Natural killer cell treated with Interleukin-12 subunit alpha and Interleukin-12 subunit beta and Interleukin-15 and Interleukin-18, amount 100 ng/mL, for 72 hours (primary cell): ENCODE measurements around the gene GOLGA3. TPM values are rescaled to one million over a fixed set of nuclear protein-coding genes. Genes with fewer than 3 reads are reported as not detected.
A peak's percentile ranks its signal among the peaks of the same experiment; 100 is the strongest.
"Not testable (repeated sequence)": the region's sequence is repeated elsewhere in the genome, so short reads cannot be mapped to it uniquely, and the experiment has no call there.

ENCODE experiments used
- ATAC-seq, 2 donors: fragments of 150-1000 bp; cut with Tn5 transposase in 1 of 2; sonication (Bioruptor Pico), chemical (Tn5 transposase) in 1 of 2; 2 replicates each; pipeline ENCODE4 v1.10.0; 2021
- DNase-seq: peaks from one replicate; pipeline ENCODE4 v3.0.0; 2022; ENCODE audit warnings: low spot score
- H3K27ac Mint-ChIP-seq, 2 donors: 1 replicate in 1 of 2; 2 replicates in 1 of 2; pipeline ENCODE4 v1.8.0; 2022; ENCODE audit warnings: mixed read lengths in 2 of 2, mild to moderate bottlenecking in 1 of 2, moderate library complexity in 1 of 2
- H3K27me3 Mint-ChIP-seq, 2 donors: 1 replicate in 1 of 2; 2 replicates in 1 of 2; pipeline ENCODE4 v1.8.0; 2022; ENCODE audit warnings: mixed read lengths in 2 of 2
- H3K36me3 Mint-ChIP-seq: one replicate; pipeline ENCODE4 v1.8.0; 2022; ENCODE audit warnings: mixed read lengths
- H3K4me1 Mint-ChIP-seq, 2 donors: 1 replicate in 1 of 2; 2 replicates in 1 of 2; pipeline ENCODE4 v1.8.0; 2022; ENCODE audit warnings: low read depth in 2 of 2, mixed read lengths in 2 of 2, mild to moderate bottlenecking in 1 of 2
- H3K4me3 Mint-ChIP-seq: one replicate; pipeline ENCODE4 v1.8.0; 2022; ENCODE audit warnings: mixed read lengths
- H3K9me3 Mint-ChIP-seq: 2 replicates; pipeline ENCODE4 v1.8.0; 2022; ENCODE audit warnings: mixed read lengths
- total RNA-seq, 2 donors: library from RNA; stranded (reverse); gene quantifications; one replicate each; pipeline ENCODE4 v1.2.3, GENCODE V29; 2022

Gene GOLGA3
- total RNA-seq, 2 donors from 2014 or later, result 69.3 to 118 TPM

DNA sequence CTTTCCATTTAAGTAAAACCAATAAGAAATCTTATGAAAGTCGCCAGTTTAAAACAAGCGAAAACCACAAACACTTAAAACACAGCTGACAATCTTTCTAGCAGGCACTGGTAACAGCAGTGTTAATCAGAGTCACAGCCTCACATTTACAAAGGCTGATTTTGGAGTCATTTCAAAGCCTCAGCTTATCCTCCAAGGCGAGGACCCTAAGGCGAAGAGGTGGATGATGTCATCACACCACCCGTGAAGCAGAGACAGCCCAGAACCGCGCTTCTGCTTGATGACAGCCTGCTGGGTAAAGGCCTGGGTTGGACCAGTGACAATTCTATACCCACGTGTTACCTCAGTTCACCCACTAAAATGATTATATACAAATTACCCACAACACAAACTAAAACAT is 10.1 kb downstream of the GOLGA3 start:
- Mint-ChIP-seq H3K4me1 (peaks cover 10 to 12% of the 10 kb centered on the region in 2 donors), H3K36me3 (peaks cover 8% of the 10 kb centered on the region), H3K27ac (peak overlapping the region; percentile 86 to 88), H3K27me3 (no peaks in the 10 kb centered on the region), H3K9me3 (no peaks in the 10 kb centered on the region), H3K4me3 (peak overlapping the region; percentile 70)
- ATAC-seq (peak; percentile 96 to 97), DNase-seq (peak; percentile 82)

DNA sequence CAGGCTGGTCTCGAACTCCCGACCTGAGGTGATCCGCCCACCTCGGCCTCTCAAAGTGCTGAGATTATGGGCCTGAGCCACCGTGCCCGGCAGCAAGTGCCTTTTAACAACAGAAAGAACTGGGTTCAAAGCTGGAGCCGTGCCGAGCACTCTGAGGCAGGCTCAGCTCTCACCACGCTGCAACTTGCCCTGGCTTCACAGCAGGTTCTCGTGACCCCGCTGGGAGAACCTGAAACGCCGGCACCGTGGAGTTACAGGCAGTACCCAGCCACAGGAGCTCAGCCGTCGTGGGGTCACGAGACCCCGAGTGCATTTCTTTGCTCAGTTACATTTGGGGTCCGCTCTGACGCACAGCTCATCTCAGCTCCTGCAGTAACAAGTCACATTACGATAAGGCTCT is 14.4 kb downstream of the GOLGA3 start:
- Mint-ChIP-seq H3K9me3 (no peaks in the 10 kb centered on the region), H3K36me3 (peaks cover 23% of the 10 kb centered on the region), H3K4me3 (no peak overlapping the region), H3K27ac (no peak overlapping the region), H3K27me3 (no peaks in the 10 kb centered on the region), H3K4me1 (peaks cover 18 to 22% of the 10 kb centered on the region in 2 donors)
- ATAC-seq (no peak), DNase-seq (no peak)

DNA sequence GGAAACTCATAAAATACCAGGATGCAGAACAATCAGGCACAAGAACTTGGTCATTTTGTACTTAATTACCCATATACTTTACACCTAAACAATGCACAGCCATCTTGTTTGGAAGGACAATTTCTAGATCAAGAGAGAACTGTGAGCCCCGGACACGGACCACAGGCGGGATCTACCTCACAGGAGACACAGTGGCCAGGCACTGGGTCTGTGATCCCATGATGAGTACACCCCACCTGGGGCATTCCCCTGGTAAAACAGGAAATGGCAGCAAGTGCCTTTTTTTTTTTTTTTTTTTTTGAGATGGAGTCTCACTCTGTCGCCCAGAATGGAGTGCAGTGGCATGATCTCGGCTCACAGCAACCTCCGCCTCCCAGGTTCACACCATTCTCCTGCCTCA is 15.2 kb downstream of the GOLGA3 start:
- DNase-seq (no peak), ATAC-seq (no peak)
- Mint-ChIP-seq H3K9me3 (no peaks in the 10 kb centered on the region), H3K27ac (no peak overlapping the region), H3K36me3 (peaks cover 20% of the 10 kb centered on the region), H3K4me1 (peaks cover 12 to 17% of the 10 kb centered on the region in 2 donors), H3K4me3 (no peak overlapping the region), H3K27me3 (no peaks in the 10 kb centered on the region)

DNA sequence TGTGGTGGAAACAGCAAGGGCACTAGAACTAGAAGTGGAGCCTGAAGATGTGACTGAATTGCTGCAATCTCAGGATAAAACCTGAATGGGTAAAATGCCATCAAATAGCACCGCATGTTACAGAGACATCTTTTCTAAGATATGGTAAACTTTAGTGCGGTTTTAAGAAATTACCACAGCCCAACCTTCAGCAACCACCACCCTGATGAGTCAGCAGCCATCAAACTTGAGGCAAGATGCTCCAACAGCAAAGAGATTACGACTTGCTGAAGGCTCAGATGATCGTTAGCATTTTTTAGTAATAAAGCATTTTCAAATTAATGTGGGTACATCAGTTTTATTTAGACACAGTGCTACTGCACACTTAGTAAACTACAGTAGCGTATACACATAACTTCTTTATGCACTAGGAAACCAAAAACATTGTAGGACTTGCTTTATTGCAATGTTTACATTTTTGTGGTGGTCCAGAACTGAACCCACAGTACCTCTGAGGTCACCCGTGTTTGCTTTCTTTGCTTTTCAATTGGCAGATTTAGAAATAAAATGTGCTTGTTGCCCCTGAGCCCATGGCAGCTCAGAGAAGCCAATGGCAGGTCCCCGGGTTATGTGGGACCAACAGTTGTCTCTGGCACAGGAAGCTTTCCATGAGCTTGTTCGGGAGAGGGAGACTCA is 15.9 kb downstream of the GOLGA3 start:
- Mint-ChIP-seq H3K9me3 (no peaks in the 10 kb centered on the region), H3K4me3 (no peak overlapping the region), H3K4me1 (peaks cover 6 to 12% of the 10 kb centered on the region in 2 donors), H3K27me3 (no peaks in the 10 kb centered on the region), H3K27ac (no peak overlapping the region), H3K36me3 (peaks cover 15% of the 10 kb centered on the region)
- no peak for DNase-seq
- ATAC-seq, result peak in 1 of 2 donors; percentile 61

DNA sequence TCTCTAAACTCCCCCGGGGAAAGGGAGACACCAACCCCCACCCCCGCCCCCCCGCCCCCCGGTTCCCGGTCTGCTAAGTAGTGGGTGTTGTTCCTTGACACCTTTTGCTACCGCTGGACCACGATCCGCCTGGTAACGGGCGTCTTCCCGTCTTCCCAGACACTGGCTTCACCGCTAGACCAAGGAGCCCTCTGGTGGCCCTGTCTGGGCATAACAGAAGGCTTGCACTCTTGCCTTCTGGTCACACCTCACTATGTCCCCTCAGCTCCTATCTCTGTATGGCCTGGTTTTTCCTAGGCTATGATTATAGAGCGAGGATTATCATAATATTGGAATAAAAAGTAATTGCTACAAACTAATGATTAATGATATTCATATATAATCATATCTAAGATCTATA is 19.3 kb downstream of the GOLGA3 start:
- not testable (repeated sequence) for H3K27me3 Mint-ChIP-seq, H3K27ac Mint-ChIP-seq, H3K9me3 Mint-ChIP-seq, DNase-seq, H3K4me3 Mint-ChIP-seq, ATAC-seq
- peaks cover 6 to 16% of the 10 kb centered on the region in 2 donors for H3K4me1 Mint-ChIP-seq
- H3K36me3 Mint-ChIP-seq, result peaks cover 15% of the 10 kb centered on the region

DNA sequence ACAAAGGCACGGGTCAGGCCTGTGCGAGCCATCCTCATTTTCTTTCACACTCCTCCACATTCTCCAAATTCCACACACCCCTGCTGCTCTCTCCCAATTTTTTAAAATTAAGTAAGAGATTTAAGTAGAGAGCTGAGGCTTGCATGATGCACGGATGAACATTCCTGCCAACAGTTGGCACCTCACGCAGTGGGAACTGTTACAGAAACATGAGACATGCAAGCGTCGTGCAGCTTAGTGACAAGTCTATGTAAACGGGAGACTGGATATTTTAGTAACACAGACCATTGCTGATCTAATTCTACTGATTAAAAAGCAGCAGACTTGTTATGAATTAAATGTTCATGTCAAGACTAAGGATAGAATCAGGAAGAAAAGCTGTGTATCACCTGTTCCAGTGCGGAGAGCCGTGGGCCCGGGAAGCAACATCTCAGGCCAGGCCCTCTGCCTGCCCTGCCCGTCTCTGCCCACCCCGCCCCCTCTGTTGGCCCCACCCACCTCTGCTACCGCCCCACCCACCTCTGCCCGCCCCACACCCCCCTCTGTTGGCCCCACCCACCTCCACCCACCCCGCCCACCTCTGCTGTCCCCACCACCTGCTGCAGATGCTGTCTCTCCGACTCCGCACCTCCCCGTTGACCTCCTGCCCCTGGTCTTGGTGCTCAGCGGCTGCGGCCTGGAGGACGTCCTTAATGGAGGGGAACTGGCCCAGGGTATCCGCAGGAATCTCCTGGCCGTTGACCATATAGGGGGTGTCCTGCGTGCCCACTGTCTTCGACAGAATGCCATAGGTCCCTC is 21.2 kb downstream of the GOLGA3 start:
- ATAC-seq, result no peak
- no peak overlapping the region for H3K4me3 Mint-ChIP-seq
- no peaks in the 10 kb centered on the region for H3K27me3 Mint-ChIP-seq
- DNase-seq, result no peak
- peaks cover 11% of the 10 kb centered on the region for H3K36me3 Mint-ChIP-seq
- no peaks in the 10 kb centered on the region for H3K9me3 Mint-ChIP-seq
- peaks cover 5 to 14% of the 10 kb centered on the region in 2 donors for H3K4me1 Mint-ChIP-seq
- no peak overlapping the region for H3K27ac Mint-ChIP-seq

DNA sequence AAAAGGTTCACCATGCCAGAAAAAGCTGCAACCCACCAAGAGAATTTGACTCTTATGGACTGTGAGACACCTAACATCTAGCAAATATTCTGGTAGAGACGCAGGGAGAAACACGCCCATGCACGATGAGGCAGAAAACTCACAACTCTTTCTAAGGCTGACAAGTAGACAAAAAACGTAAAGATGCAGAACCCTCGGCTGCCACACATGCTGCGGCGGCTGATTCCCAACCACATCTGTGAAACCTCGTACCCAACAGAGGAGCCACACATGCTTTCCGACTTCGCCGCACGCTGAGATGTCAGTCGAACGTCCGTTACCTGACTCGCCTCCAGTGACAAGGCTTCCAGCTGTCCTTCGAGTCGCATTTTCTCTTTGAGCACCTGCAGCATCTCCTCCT is 21.8 kb downstream of the GOLGA3 start:
- peaks cover 0 to 11% of the 10 kb centered on the region in 2 donors for H3K4me1 Mint-ChIP-seq
- ATAC-seq (no peak), DNase-seq (no peak)
- no peaks in the 10 kb centered on the region for H3K27me3 Mint-ChIP-seq
- H3K36me3 Mint-ChIP-seq, result peaks cover 6% of the 10 kb centered on the region
- no peak overlapping the region for H3K27ac Mint-ChIP-seq
- no peaks in the 10 kb centered on the region for H3K9me3 Mint-ChIP-seq
- H3K4me3 Mint-ChIP-seq, result no peak overlapping the region

DNA sequence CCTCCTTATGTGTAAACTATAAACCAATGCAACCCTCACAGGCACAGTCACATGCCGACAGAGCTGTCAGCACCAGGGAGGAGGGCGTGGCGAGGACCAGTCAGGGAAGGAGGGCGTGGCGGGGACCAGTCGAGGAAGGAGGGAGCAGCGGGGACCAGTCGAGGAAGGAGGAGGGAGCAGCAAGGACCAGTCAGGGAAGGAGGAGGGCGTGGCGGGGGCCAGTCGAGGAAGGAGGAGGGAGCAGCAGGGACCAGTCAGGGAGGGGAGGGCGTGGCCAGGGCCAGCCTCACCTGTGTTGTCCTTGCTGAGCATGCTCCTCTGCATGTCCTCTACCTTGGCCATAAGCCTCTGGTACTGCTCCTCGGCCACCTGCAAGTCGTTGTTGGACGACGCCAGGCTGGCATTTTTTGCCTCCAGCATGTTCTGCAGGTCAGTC is 24.2 kb downstream of the GOLGA3 start:
- Mint-ChIP-seq H3K4me1 (peaks cover 0 to 4% of the 10 kb centered on the region in 2 donors), H3K9me3 (no peaks in the 10 kb centered on the region), H3K27me3 (no peaks in the 10 kb centered on the region), H3K36me3 (no peaks in the 10 kb centered on the region), H3K4me3 (no peak overlapping the region), H3K27ac (no peak overlapping the region)
- ATAC-seq (peak in 1 of 2 donors; percentile 20), DNase-seq (no peak)

DNA sequence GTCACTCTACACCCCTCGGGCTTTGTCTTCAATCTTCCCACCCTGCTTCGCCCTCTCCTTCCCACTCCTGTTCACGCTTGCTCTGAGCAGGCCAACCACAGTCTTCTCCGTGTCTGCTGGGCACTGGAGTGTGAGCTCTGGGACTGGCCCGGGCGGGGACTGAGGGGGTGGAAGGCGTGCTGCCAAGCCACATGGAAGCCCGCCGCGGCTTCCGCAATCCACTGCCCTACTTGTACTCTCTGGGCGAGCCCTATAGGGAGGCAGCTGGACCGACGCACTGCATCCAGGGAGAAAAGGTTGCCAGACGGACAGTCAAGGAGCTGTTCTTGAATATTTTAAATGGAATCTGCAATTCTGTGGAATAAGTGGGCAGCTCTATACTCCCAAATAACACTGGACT is 24.8 kb downstream of the GOLGA3 start:
- H3K27ac Mint-ChIP-seq, result no peak overlapping the region
- H3K27me3 Mint-ChIP-seq, result no peaks in the 10 kb centered on the region
- H3K36me3 Mint-ChIP-seq, result no peaks in the 10 kb centered on the region
- no peak for ATAC-seq
- peaks cover 0 to 4% of the 10 kb centered on the region in 2 donors for H3K4me1 Mint-ChIP-seq
- no peak for DNase-seq
- H3K9me3 Mint-ChIP-seq, result no peaks in the 10 kb centered on the region
- no peak overlapping the region for H3K4me3 Mint-ChIP-seq

DNA sequence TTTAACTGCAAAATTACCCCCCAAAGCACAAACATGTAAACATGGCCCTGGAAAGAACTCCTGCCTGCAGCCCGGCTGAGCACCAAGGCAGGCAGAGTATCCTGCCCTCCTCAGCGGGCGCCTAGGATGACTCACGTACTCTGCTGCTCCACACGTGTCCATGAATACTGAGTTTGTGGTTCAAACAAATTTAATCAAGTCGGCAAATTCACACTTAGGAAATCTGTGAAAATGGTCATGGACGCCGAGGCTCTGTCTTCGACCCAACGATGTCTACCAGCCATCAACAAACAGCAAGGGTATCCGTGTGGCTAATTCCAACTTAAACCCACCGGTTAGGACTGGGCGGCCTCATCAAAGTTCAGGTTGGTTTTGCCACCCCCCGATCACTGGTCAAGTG is 25.5 kb downstream of the GOLGA3 start:
- no peak for DNase-seq
- Mint-ChIP-seq H3K9me3 (no peaks in the 10 kb centered on the region), H3K4me1 (peaks cover 0 to 4% of the 10 kb centered on the region in 2 donors), H3K4me3 (no peak overlapping the region), H3K27me3 (no peaks in the 10 kb centered on the region), H3K36me3 (no peaks in the 10 kb centered on the region), H3K27ac (no peak overlapping the region)
- ATAC-seq, result no peak

DNA sequence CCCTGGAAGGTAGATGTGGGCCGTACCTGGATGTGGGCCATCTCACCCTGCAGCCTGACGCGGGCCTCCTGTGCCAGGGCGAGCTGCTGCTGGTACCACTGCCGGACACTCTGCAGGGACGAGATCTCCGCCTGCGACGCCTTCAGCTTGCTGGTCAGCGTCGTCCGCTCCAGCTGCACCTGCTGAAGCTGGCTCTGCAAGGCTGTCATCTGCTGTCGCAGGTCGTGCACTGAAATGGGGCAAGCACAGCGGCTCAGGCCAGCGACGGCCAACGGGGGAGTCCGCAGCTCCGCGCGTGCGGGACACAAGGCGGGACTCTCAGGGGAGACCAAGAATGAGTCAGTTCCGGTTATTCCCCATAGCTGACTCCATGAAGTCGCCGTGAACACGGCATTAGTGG is 26.9 kb downstream of the GOLGA3 start:
- DNase-seq (no peak), ATAC-seq (peak in 1 of 2 donors; percentile 43)
- no peak overlapping the region for H3K4me3 Mint-ChIP-seq
- H3K36me3 Mint-ChIP-seq, result peaks cover 4% of the 10 kb centered on the region
- H3K4me1 Mint-ChIP-seq, result peaks cover 0 to 4% of the 10 kb centered on the region in 2 donors
- H3K9me3 Mint-ChIP-seq, result no peaks in the 10 kb centered on the region
- no peaks in the 10 kb centered on the region for H3K27me3 Mint-ChIP-seq
- H3K27ac Mint-ChIP-seq, result no peak overlapping the region

DNA sequence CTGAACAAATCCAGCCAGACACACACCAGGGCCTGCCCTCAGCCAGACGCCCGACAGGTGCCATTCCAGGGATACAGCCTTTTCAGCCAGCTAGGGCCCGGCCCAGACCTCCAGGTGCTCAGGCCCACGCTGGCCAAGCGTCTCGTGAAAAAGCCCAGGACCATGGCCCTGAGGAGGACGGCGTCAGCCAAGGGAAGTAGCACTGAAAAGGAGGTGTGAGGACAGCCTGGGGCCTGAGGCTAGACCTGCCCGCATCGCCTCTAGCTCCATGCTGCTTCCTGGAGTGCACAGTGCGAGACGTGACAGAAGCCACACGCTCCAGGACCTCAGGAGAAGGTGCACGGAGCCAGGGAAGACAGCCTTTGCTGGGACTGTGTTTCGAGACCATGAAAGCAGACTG is 29.8 kb downstream of the GOLGA3 start:
- H3K27me3 Mint-ChIP-seq, result no peaks in the 10 kb centered on the region
- H3K4me1 Mint-ChIP-seq, result no peaks in the 10 kb centered on the region
- DNase-seq (no peak), ATAC-seq (no peak)
- H3K27ac Mint-ChIP-seq, result no peak overlapping the region
- H3K4me3 Mint-ChIP-seq, result no peak overlapping the region
- no peaks in the 10 kb centered on the region for H3K9me3 Mint-ChIP-seq
- peaks cover 4% of the 10 kb centered on the region for H3K36me3 Mint-ChIP-seq

DNA sequence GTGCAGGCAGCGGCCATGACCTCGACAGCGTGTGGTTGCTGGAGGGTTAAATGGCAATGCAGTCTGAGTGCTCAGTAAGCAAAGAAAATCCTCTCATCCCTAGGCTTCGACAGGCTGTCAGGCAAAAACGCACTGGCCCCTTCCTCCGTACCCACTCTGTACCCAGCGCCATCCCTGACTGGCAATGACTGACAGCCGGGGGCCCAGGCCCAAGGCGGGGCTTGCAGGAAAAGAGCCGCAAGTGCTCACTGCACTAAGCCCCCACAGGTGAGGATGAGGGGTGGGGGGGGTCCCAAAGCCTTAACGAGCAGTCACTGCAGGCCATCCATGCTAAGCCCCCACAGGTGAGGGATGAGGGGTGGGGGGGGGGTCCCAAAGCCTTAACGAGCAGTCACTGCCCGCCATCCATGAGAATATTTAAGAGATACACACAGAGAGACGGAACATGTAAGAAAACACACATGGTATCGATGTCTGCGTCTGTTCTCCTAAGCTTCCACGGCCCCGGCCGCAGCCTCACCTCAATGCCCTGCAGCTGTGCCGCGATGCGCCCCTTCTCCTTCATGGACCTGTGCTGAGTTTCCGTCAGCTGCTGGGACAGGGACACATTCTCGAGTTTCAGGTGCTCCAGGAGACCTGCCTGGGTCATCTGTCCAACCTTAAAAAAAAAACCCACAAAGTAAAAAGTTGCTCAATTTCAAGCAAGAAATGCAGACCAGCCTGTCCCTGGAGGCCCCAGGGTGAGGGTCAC is 30.7 kb downstream of the GOLGA3 start:
- Mint-ChIP-seq H3K9me3 (no peaks in the 10 kb centered on the region), H3K4me3 (no peak overlapping the region), H3K27me3 (no peaks in the 10 kb centered on the region), H3K27ac (no peak overlapping the region), H3K4me1 (peaks cover 0 to 2% of the 10 kb centered on the region in 2 donors), H3K36me3 (peaks cover 4% of the 10 kb centered on the region)
- DNase-seq, result no peak
- ATAC-seq, result no peak

DNA sequence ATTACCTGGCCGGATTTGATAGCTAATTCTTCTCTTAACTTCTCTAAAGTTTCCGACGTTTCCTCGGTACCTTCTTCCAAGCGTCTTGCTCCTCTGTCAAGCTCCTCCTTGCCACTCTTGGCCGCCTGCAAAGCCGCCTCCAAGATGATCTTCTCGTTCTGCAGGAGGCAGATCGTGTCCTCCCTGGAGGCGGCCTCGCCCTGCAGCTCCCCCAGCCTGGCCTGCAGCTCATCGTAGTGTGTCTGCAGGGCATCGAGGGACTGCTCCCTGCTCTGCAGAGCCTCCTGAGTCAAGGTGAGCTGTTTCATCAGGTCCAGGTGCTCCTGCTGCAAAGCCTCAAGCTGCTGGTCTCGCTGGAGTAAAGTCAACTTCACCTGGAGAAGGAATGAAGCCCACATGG is 32.8 kb downstream of the GOLGA3 start:
- H3K27ac Mint-ChIP-seq, result no peak overlapping the region
- ATAC-seq (no peak), DNase-seq (no peak)
- H3K4me1 Mint-ChIP-seq, result peaks cover 0 to 2% of the 10 kb centered on the region in 2 donors
- peaks cover 4% of the 10 kb centered on the region for H3K36me3 Mint-ChIP-seq
- H3K27me3 Mint-ChIP-seq, result no peaks in the 10 kb centered on the region
- H3K4me3 Mint-ChIP-seq, result no peak overlapping the region
- H3K9me3 Mint-ChIP-seq, result no peaks in the 10 kb centered on the region
